ENCODE data around the gene FZR1.
"Not testable (repeated sequence)": the region's sequence is repeated elsewhere in the genome, so short reads cannot be mapped to it uniquely, and the experiment has no call there.

FZR1 gene

GRCh38 chr19:3496392-3497273, 9.5 kb upstream of the FZR1 start:
- no peak for DNase-seq (ENCODE audit: low read depth)

GRCh38 chr19:3497757-3498520, 8.2 kb upstream of the FZR1 start:
- no peak for DNase-seq (ENCODE audit: low read depth)

GRCh38 chr19:3499738-3500428, 6.2 kb upstream of the FZR1 start:
- no peak for DNase-seq (ENCODE audit: low read depth)

- DNase-seq (ENCODE audit: low read depth) = peak; percentile 80
Observed at GRCh38 chr19:3500429-3501101, 5.5 kb upstream of the FZR1 start, which contains the start of gene DOHH. Gene DOHH, minus strand, starts transcription at chr19:3500674. Its CDS starts 3,860 bp downstream, at chr19:3496814.

GRCh38 chr19:3501780-3502179, 4.3 kb upstream of the FZR1 start:
- no peak for DNase-seq (ENCODE audit: low read depth)

- no peak for DNase-seq (ENCODE audit: low read depth)
Observed at GRCh38 chr19:3503036-3503572, 3.0 kb upstream of the FZR1 start.

- no peak for DNase-seq (ENCODE audit: low read depth)
Observed at GRCh38 chr19:3504735-3505134, 1.4 kb upstream of the FZR1 start.

GRCh38 chr19:3506384-3507340, 551 bp downstream of the FZR1 start:
- no peak for DNase-seq (ENCODE audit: low read depth)

GRCh38 chr19:3507371-3508120, 1.4 kb downstream of the FZR1 start:
- no peak for DNase-seq (ENCODE audit: low read depth)

- DNase-seq (ENCODE audit: low read depth) = not testable (repeated sequence)
Observed at GRCh38 chr19:3508121-3508661, 2.1 kb downstream of the FZR1 start.

- no peak for DNase-seq (ENCODE audit: low read depth)
Observed at GRCh38 chr19:3508771-3509535, 2.8 kb downstream of the FZR1 start.

- DNase-seq (ENCODE audit: low read depth) = no peak
Observed at GRCh38 chr19:3509566-3509989, 3.5 kb downstream of the FZR1 start.

GRCh38 chr19:3510727-3511126, 4.6 kb downstream of the FZR1 start:
- DNase-seq (ENCODE audit: low read depth) = no peak

GRCh38 chr19:3511506-3512251, 5.6 kb downstream of the FZR1 start:
- DNase-seq (ENCODE audit: low read depth) = no peak

- no peak for DNase-seq (ENCODE audit: low read depth)
Observed at GRCh38 chr19:3512562-3513228, 6.6 kb downstream of the FZR1 start.

GRCh38 chr19:3513229-3514140, 7.4 kb downstream of the FZR1 start:
- DNase-seq (ENCODE audit: low read depth) = no peak

Measured in stimulated activated CD8-positive, alpha-beta memory T cell treated with anti-CD3 and anti-CD28 coated beads, Interleukin-15, amount 100 ng/mL, for 24 hours (primary cell).